CD4-positive, alpha-beta memory T cell (primary cell): ENCODE results near the gene VSIG2. TPM values are rescaled to one million over a fixed set of nuclear protein-coding genes. Genes with fewer than 3 reads are reported as not detected.

Source experiments
- CTCF ChIA-PET: fragments of 350-600 bp; sonication (Branson Sonifier 250); formaldehyde crosslinking; loops from one replicate; lab custom pipeline; 2021; ENCODE audit warnings: inconsistent platforms; ENCODE audit not compliant: partially characterized antibody; lab: Charles Lee
- POLR2A ChIA-PET: fragments of 350-600 bp; sonication (Branson Sonifier 250); formaldehyde crosslinking; loops from one replicate; lab custom pipeline; 2021; ENCODE audit not compliant: partially characterized antibody; lab: Charles Lee
- DNase-seq, 5 donors: peaks; one replicate each; pipeline versions ENCODE4 v3.0.0 to v3.0.0-alpha.2; 2020 to 2022; ENCODE audit warnings: mixed read lengths in 1 of 5
- H3K27ac ChIP-seq: one replicate; pipeline ENCODE4 v1.7.0; 2013; ENCODE audit warnings: low read depth, low read length
- H3K27me3 ChIP-seq: 2 replicates; pipeline ENCODE4 v1.7.0; 2013; ENCODE audit warnings: mild to moderate bottlenecking, low read length, moderate library complexity; ENCODE audit not compliant: insufficient read depth
- H3K36me3 ChIP-seq: 2 replicates; pipeline ENCODE4 v1.7.0; 2013; ENCODE audit warnings: mild to moderate bottlenecking, low read length, moderate library complexity; ENCODE audit not compliant: insufficient read depth
- H3K4me1 ChIP-seq: 2 replicates; pipeline ENCODE4 v1.7.0; 2013; ENCODE audit warnings: mild to moderate bottlenecking, low read length, moderate library complexity; ENCODE audit not compliant: insufficient read depth
- H3K4me3 ChIP-seq, 2 donors: one replicate each; pipeline ENCODE4 v1.7.0; 2013; ENCODE audit warnings: low read length in 2 of 2, mild to moderate bottlenecking in 1 of 2
- H3K9me3 ChIP-seq, 2 donors: one replicate each; pipeline ENCODE4 v1.7.0; 2013; ENCODE audit warnings: low read length in 2 of 2, control low read depth in 1 of 2; ENCODE audit not compliant: control insufficient read depth in 1 of 2
- H3K27ac Mint-ChIP-seq, 7 donors: one replicate each; pipeline ENCODE4 v1.8.0; 2020 to 2021; ENCODE audit warnings: mixed read lengths in 7 of 7, mild to moderate bottlenecking in 6 of 7, inconsistent platforms in 3 of 7, moderate library complexity in 3 of 7
- H3K27me3 Mint-ChIP-seq, 2 donors: one replicate each; pipeline ENCODE4 v1.8.0; 2020 to 2021; ENCODE audit warnings: mixed read lengths in 2 of 2
- H3K36me3 Mint-ChIP-seq, 2 donors: one replicate each; pipeline ENCODE4 v1.8.0; 2020 to 2021; ENCODE audit warnings: mixed read lengths in 2 of 2, inconsistent platforms in 1 of 2, mild to moderate bottlenecking in 1 of 2
- H3K4me1 Mint-ChIP-seq, 4 donors: one replicate each; pipeline ENCODE4 v1.8.0; 2020 to 2021; ENCODE audit warnings: mixed read lengths in 4 of 4, mild to moderate bottlenecking in 1 of 4
- H3K4me3 Mint-ChIP-seq, 8 donors: one replicate each; pipeline ENCODE4 v1.8.0; 2020 to 2021; ENCODE audit warnings: mixed read lengths in 8 of 8, mild to moderate bottlenecking in 7 of 8, moderate library complexity in 6 of 8, inconsistent platforms in 3 of 8
- H3K9me3 Mint-ChIP-seq, 8 donors: one replicate each; pipeline ENCODE4 v1.8.0; 2020 to 2021; ENCODE audit warnings: mixed read lengths in 8 of 8, mild to moderate bottlenecking in 5 of 8, inconsistent platforms in 3 of 8, moderate library complexity in 1 of 8
- intact Hi-C: fragments of 100-400 bp; cut with micrococcal nuclease; formaldehyde crosslinking; loops from one replicate; pipeline ENCODE4 v1.15.1; 2023
- polyA plus RNA-seq, 2 donors: library from polyadenylated mRNA; unstranded; fragments of 300-500 nt; fragmentation: Illumina TruSeq; gene quantifications; one replicate each; pipeline ENCODE4 v1.2.3, GENCODE V29; 2021
- total RNA-seq, 2 experiments: library from RNA; stranded (reverse); gene quantifications; one replicate each; pipeline ENCODE4 v1.2.3, GENCODE V29; 2021

The VSIG2 gene
- total and polyA plus RNA-seq, 4 experiments from 2014 or later = 0.39 to 0.87 (median 0.68) TPM

DNA sequence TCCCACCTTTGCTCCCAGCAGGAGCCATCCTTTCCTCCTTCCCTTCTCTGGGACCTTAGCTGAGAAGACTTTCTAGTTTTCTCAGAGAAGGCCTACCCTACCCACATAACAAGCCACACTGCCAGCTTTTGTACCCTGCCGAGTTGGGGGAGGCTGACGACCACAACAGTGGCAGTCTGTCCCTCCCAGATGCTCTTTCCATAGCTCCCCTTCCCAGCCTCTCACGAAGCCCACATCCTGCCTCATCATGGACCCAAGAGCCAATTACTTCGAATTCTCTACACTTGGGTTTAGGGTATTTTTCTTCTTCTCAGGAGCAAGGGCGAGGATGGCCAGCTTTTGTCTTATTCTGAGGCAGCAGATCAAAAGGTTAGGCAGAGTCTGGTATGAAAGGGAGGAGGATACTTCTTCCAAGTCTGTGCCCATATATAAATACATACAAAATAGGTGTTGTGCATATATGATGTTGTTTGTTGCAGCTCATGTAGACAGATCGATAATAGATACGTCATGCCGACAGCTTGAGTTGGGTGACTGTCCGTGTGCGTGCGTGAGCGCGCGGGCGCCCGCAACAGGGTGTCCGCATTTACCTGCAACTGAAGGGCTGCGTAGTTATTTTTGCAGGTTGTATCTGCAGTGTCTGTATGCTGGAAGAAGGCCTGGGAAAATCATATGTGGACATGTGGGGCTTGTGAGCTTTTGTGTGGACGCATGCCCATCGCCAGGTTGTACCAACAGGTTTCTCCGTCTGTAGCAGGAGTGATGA lies 13.2 kb downstream of the VSIG2 start:
- H3K4me3 ChIP-seq = peak overlapping the region in 1 of 2 donors; percentile 60
- POLR2A ChIA-PET = interaction anchor here (0.7 to 2.4 kb wide), 3 partner anchors 8 to 66 kb away, joined by 3 to 9 read pairs (median 4); partner anchors contain the start of gene SIAE
- peaks cover 0 to 3% of the 10 kb centered on the region in 2 donors for H3K27me3 Mint-ChIP-seq

DNA sequence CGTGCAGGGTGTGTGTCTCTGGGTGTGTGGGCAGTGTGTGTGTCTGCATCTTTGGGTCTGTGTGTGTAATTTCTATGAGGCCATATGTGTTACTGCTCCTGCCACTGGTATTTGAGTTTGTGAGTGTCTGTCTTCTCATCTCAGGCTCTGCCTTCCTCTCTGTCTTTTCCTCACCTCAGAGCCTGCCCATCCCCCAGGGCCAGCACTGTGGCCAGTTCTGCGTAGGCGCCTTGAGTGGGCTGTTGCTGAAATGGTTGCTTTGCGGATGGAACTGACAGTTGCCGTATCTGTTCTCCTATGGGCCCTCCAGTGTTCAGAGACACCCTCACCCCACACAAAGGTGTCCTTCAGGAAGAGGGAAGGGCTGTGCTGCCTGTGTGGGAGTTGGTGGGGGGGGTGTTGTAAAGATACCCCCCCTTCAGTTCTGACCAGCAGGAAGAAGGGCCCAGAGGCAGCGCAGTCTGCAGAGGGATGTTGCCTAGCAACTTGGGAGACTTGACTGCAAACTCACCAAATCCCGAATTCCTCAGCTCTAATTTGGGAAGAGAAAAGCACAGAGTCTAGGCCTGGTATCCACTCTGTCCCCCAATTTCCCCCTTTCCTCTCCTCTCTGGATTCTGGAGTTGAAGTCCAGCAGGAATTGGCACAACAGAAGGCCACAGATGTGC lies 14.3 kb downstream of the VSIG2 start:
- CTCF ChIA-PET = interaction anchor here (1.0 to 17.0 kb wide), 4 partner anchors 9 to 28 kb away, joined by 3 to 239 read pairs (median 4); partner anchors contain the start of gene ESAM
- H3K27me3 Mint-ChIP-seq = peaks cover 0 to 3% of the 10 kb centered on the region in 2 donors
- peak overlapping the region in 1 of 7 donors; percentile 42 for H3K27ac Mint-ChIP-seq
- Histone ChIP-seq H3K27ac (no peak overlapping the region), H3K4me3 (no peak overlapping the region), H3K36me3 (no peaks in the 10 kb centered on the region), H3K4me1 (peaks cover 17% of the 10 kb centered on the region), H3K9me3 (no peaks in the 10 kb centered on the region), H3K27me3 (peaks cover 5% of the 10 kb centered on the region)
- intact Hi-C loops = no loop called here
- H3K9me3 Mint-ChIP-seq = no peaks in the 10 kb centered on the region
- no peak for DNase-seq
- peaks cover 3 to 20% (median 16%) of the 10 kb centered on the region in 4 donors for H3K4me1 Mint-ChIP-seq
- POLR2A ChIA-PET = interaction anchor here (1.7 kb wide), 1 partner anchor 9 kb away, joined by 7 read pairs; no protein-coding TSS in a partner anchor
- no peaks in the 10 kb centered on the region for H3K36me3 Mint-ChIP-seq
- peak overlapping the region in 1 of 8 donors; percentile 53 for H3K4me3 Mint-ChIP-seq

More for the DNA sequence above, 13.2 kb downstream of the VSIG2 start:
- Mint-ChIP-seq H3K27ac (peak overlapping the region in 5 of 7 donors; percentile 48 to 80 (median 53)), H3K4me1 (peaks cover 3 to 20% (median 16%) of the 10 kb centered on the region in 4 donors), H3K9me3 (no peaks in the 10 kb centered on the region), H3K36me3 (no peaks in the 10 kb centered on the region), H3K4me3 (peak overlapping the region; percentile 83 to 94 (median 86))
- Histone ChIP-seq H3K9me3 (no peaks in the 10 kb centered on the region), H3K36me3 (no peaks in the 10 kb centered on the region), H3K27me3 (peaks cover 5% of the 10 kb centered on the region), H3K27ac (no peak overlapping the region), H3K4me1 (peaks cover 17% of the 10 kb centered on the region)
- intact Hi-C loops = loop anchor here (1.0 kb wide), 1 partner anchor 24 kb away; no protein-coding TSS in a partner anchor
- CTCF ChIA-PET = interaction anchor here (1.0 to 17.0 kb wide), 4 partner anchors 10 to 60 kb away, joined by 3 to 239 read pairs (median 6); partner anchors contain the start of gene ESAM
- peak in 1 of 5 donors; percentile 5 for DNase-seq

DNA sequence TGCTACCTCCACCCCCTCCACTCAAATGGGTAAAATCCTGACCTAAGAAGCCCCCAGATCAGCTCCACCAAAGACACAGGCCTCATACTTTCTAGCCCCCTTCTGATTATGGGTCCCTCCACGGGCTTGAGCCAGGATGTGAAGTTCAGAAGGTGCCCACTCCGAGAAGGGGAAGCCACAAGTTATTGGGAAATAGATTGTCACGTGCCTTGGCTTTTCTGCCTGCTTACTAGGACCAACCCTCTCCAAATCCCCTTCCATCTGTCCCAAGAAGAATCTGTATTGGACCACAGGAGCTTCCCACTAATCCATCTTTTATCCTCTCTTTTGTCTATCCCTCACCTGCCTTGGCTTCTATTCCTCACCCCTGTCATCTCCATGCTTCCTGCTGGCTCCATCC lies 15.3 kb downstream of the VSIG2 start:
- H3K4me1 Mint-ChIP-seq = peaks cover 3 to 20% (median 16%) of the 10 kb centered on the region in 4 donors
- Histone ChIP-seq H3K27ac (no peak overlapping the region), H3K36me3 (no peaks in the 10 kb centered on the region), H3K9me3 (no peaks in the 10 kb centered on the region), H3K27me3 (peaks cover 5% of the 10 kb centered on the region), H3K4me3 (no peak overlapping the region), H3K4me1 (peaks cover 17% of the 10 kb centered on the region)
- no peaks in the 10 kb centered on the region for H3K36me3 Mint-ChIP-seq
- no peak for DNase-seq
- intact Hi-C loops = no loop called here
- no peak overlapping the region for H3K27ac Mint-ChIP-seq
- H3K9me3 Mint-ChIP-seq = no peaks in the 10 kb centered on the region
- H3K4me3 Mint-ChIP-seq = no peak overlapping the region
- H3K27me3 Mint-ChIP-seq = peaks cover 0 to 3% of the 10 kb centered on the region in 2 donors
- CTCF ChIA-PET = interaction anchor here (1.1 kb wide), 1 partner anchor 10 kb away, joined by 3 read pairs; no protein-coding TSS in a partner anchor
- POLR2A ChIA-PET = interaction anchor here (1.7 kb wide), 1 partner anchor 10 kb away, joined by 7 read pairs; no protein-coding TSS in a partner anchor

DNA sequence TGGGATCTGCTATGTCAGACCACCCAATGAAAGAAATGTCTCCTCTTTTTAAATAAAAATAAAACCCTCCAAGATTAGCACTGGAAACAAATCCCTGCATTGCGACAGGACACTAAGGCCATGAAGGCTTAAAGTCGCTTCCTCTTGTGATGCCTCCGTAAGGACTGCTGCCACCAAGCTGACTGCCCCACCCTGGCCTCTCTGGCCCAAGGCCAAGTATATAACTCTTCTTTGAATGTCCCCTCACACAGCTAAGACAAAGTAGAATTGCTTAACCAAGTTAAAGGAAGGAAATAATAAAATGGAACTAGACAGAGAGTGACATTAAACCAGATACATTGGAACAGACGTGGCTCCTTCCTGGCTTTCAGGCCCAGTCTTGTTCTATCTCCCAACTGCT lies 19.8 kb downstream of the VSIG2 start:
- intact Hi-C loops = no loop called here
- no peaks in the 10 kb centered on the region for H3K4me1 ChIP-seq
- H3K9me3 Mint-ChIP-seq = no peaks in the 10 kb centered on the region
- no peak overlapping the region for H3K4me3 Mint-ChIP-seq
- peak overlapping the region in 1 of 7 donors; percentile 15 for H3K27ac Mint-ChIP-seq
- no peaks in the 10 kb centered on the region for H3K27me3 ChIP-seq
- DNase-seq = no peak
- ChIA-PET POLR2A (no interaction called here), CTCF (no interaction called here)
- H3K36me3 Mint-ChIP-seq = no peaks in the 10 kb centered on the region
- peaks cover 0 to 5% (median under 1%) of the 10 kb centered on the region in 4 donors for H3K4me1 Mint-ChIP-seq
- no peak overlapping the region for H3K4me3 ChIP-seq
- H3K27ac ChIP-seq = no peak overlapping the region
- no peaks in the 10 kb centered on the region for H3K36me3 ChIP-seq
- no peaks in the 10 kb centered on the region for H3K27me3 Mint-ChIP-seq
- H3K9me3 ChIP-seq = no peaks in the 10 kb centered on the region

DNA sequence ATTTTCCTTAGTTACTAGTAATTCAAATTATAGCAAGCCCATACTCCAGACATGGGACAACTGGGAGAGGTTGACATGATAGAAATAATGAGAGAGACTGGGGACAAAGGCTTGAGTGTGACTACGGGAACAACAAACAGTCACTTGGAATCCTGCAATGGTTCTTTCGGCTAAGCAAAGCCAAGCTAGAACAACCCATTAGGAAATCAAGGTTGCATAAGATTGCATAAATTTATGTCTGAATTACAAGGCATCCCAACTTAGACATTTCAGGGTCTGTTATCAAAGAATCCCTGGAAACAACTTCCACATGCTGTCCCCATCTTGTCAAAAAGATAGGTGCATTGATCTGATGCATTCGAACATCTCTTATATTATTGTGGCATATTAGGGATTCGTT lies 22.5 kb downstream of the VSIG2 start:
- POLR2A ChIA-PET = no interaction called here
- no peak overlapping the region for H3K4me3 ChIP-seq
- intact Hi-C loops = no loop called here
- H3K36me3 ChIP-seq = no peaks in the 10 kb centered on the region
- H3K4me1 Mint-ChIP-seq = peaks cover 2 to 11% (median 5%) of the 10 kb centered on the region in 4 donors
- H3K27ac ChIP-seq = no peak overlapping the region
- H3K27me3 Mint-ChIP-seq = peaks cover 3 to 9% of the 10 kb centered on the region in 2 donors
- CTCF ChIA-PET = interaction anchor here (1.3 kb wide), 1 partner anchor 34 kb away, joined by 3 read pairs; no protein-coding TSS in a partner anchor
- no peaks in the 10 kb centered on the region for H3K9me3 Mint-ChIP-seq
- DNase-seq = no peak
- H3K27me3 ChIP-seq = no peaks in the 10 kb centered on the region
- no peaks in the 10 kb centered on the region for H3K4me1 ChIP-seq
- H3K36me3 Mint-ChIP-seq = no peaks in the 10 kb centered on the region
- H3K27ac Mint-ChIP-seq = no peak overlapping the region
- H3K9me3 ChIP-seq = no peaks in the 10 kb centered on the region
- H3K4me3 Mint-ChIP-seq = no peak overlapping the region

DNA sequence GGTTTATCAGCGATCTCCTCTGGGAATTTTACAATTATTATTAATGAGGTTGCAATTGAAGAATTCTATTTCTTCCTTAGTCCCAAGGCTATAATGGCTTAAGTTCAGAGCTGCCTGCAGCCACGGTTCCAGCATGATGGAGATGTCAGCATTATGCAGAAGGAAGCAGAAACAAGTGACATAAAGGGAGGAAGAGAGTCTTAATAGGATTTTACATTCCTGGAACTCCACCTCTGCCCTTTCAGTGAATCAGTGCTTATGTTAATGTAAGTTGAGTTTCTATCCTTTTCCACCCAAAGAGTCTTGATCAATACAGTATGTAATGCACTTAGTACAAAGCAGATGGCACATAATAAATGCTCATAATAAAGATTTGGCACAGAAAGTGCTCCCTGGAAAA lies 23.9 kb downstream of the VSIG2 start:
- Histone ChIP-seq H3K4me1 (no peaks in the 10 kb centered on the region), H3K27me3 (no peaks in the 10 kb centered on the region), H3K27ac (no peak overlapping the region), H3K9me3 (no peaks in the 10 kb centered on the region), H3K4me3 (no peak overlapping the region), H3K36me3 (no peaks in the 10 kb centered on the region)
- H3K9me3 Mint-ChIP-seq = no peaks in the 10 kb centered on the region
- peaks cover 3 to 9% of the 10 kb centered on the region in 2 donors for H3K27me3 Mint-ChIP-seq
- H3K4me3 Mint-ChIP-seq = no peak overlapping the region
- POLR2A ChIA-PET = no interaction called here
- CTCF ChIA-PET = no interaction called here
- H3K27ac Mint-ChIP-seq = no peak overlapping the region
- peaks cover 2 to 14% (median 5%) of the 10 kb centered on the region in 4 donors for H3K4me1 Mint-ChIP-seq
- intact Hi-C loops = no loop called here
- DNase-seq = no peak
- no peaks in the 10 kb centered on the region for H3K36me3 Mint-ChIP-seq

DNA sequence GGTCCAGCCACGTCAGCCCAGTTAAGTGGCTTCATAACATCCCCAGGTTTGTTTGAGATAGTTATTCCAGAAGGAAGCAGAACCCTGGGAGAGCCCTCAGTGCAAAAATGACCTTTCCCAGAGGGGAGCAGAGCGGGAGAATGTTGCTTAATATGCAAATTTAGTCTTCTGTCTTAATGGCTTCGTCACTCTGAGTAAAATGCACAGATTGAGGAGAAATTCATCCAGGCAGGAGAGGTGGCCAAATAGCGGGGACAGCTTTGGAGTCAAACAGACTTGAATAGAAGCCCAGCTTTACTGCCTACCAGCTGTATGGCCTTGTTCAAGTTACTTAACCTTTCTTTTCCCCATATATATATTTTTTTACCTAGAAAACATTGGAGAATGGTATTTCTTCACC lies 24.6 kb downstream of the VSIG2 start:
- Histone ChIP-seq H3K27ac (no peak overlapping the region), H3K4me3 (no peak overlapping the region), H3K4me1 (no peaks in the 10 kb centered on the region), H3K36me3 (no peaks in the 10 kb centered on the region), H3K27me3 (no peaks in the 10 kb centered on the region), H3K9me3 (no peaks in the 10 kb centered on the region)
- CTCF ChIA-PET = no interaction called here
- POLR2A ChIA-PET = no interaction called here
- Mint-ChIP-seq H3K27ac (no peak overlapping the region), H3K27me3 (peaks cover 8 to 9% of the 10 kb centered on the region in 2 donors), H3K9me3 (no peaks in the 10 kb centered on the region), H3K4me1 (peaks cover 5 to 19% (median 8%) of the 10 kb centered on the region in 4 donors), H3K4me3 (no peak overlapping the region), H3K36me3 (no peaks in the 10 kb centered on the region)
- no peak for DNase-seq
- intact Hi-C loops = no loop called here
